Pancreas (tissue), 10 donors: ENCODE data around the gene MB21D2. TPM values are rescaled to one million over a fixed set of nuclear protein-coding genes. Genes with fewer than 3 reads are reported as not detected.
A peak's percentile ranks its signal among the peaks of the same experiment; 100 is the strongest.

Source experiments
- ATAC-seq, 4 donors: fragments of 200-7000 bp; cut with Tn5 transposase; one replicate each; pipeline versions ENCODE4 v1.8.0 to v1.9.1; 2020; ENCODE audit warnings: mild to moderate bottlenecking in 4 of 4, moderate library complexity in 4 of 4
- DNase-seq, 6 donors: peaks; one replicate each; pipeline ENCODE4 v3.0.0-alpha.2; 2020
- FAIRE-seq: peaks from 2 replicates; lab custom pipeline; 2012; peaks lifted over from hg19 to GRCh38; lab: Jason Lieb, UNC
- H3K27ac ChIP-seq, 4 donors: fragments of 200-600 bp; sonication (generic); 1 replicate in 3 of 4; 2 replicates in 1 of 4; pipeline versions ENCODE4 v1.5.0 to v1.8.0; 2020
- H3K27me3 ChIP-seq, 4 donors: fragments of 200-600 bp; one replicate each; pipeline ENCODE4 v1.8.0; 2021
- H3K36me3 ChIP-seq, 3 donors: fragments of 200-600 bp; sonication (generic) in 1 of 3; one replicate each; pipeline versions ENCODE4 v1.5.0 to v1.8.0; 2020 to 2021
- H3K4me1 ChIP-seq, 3 donors: fragments of 200-600 bp; one replicate each; pipeline ENCODE4 v1.8.0; 2021
- H3K4me3 ChIP-seq, 4 donors: fragments of 200-600 bp; sonication (generic) in 2 of 4; one replicate each; pipeline versions ENCODE4 v1.5.0 to v1.8.0; 2020 to 2021
- H3K9me3 ChIP-seq, 4 donors: fragments of 200-600 bp; one replicate each; pipeline ENCODE4 v1.8.0; 2021
- CTCF ChIP-seq, 4 donors: fragments of 200-600 bp; sonication (generic) in 3 of 4; IDR thresholded peaks; one replicate each; pipeline versions ENCODE4 v1.5.0 to v1.8.0; 2021; ENCODE audit warnings: antibody characterized with exemption in 4 of 4
- WGBS, 2 donors: extraction: QIAGEN DNeasy Blood & Tissue Kit; methylation state at CpG; one replicate each; pipeline ENCODE4 v1.1.7; 2013; 5-methylcytosine and 5-hydroxymethylcytosine counted together
- intact Hi-C, 3 donors: fragments of 100-400 bp; cut with DNase I; formaldehyde crosslinking; loops; one replicate each; pipeline versions ENCODE4 v1.11.1 to v1.14.2; 2022
- polyA plus RNA-seq, 2 donors: library from polyadenylated mRNA; stranded (reverse); fragments of 200-250 nt; gene quantifications; one replicate each; pipeline ENCODE4 v1.2.3, GENCODE V29; 2013
- total RNA-seq, 6 donors: library from RNA; stranded (reverse); fragmentation: NEBNext Ultra II Directional in 4 of 6; extraction: Animal tissue kit (Norgen Biotek cat#: 25700) in 4 of 6; gene quantifications; one replicate each; pipeline versions ENCODE4 v1.2.1 to v1.2.4, GENCODE V29; 2021 to 2023
- donor health status: healthy with polysubstance abuse.
- donor health status: DM: no; HTN: no; CAD: no; lungs with moderate emphysema.
- donor health status: DM: no; HTN: no; CAD: no.
- donor health status: control.
- donor health status: control.
- donor health status: Bipolar disorder and iron deficiency.
- donor health status: DM: yes; HTN: yes; CAD: no.
- donor health status: DM: no; HTN: no; CAD: no.
- donor health status: DM: no; HTN: no; CAD: no.
- donor health status: DM: yes; HTN: yes; CAD: no.

MB21D2 gene
- total and polyA plus RNA-seq, 8 donors, result 0.37 to 2.3 (median 0.94) TPM

GRCh38 chr3:192816351-192816750 is 101.3 kb downstream of the MB21D2 start:
- Histone ChIP-seq H3K36me3 (no peaks in the 10 kb centered on the region), H3K4me1 (no peaks in the 10 kb centered on the region), H3K27me3 (no peaks in the 10 kb centered on the region), H3K9me3 (no peaks in the 10 kb centered on the region), H3K27ac (no peak overlapping the region), H3K4me3 (no peak overlapping the region)
- TF ChIP-seq CTCF (IDR thresholded peaks at IDR 0.05), result peak; percentile 28 to 70 (median 60)
- peak in 1 of 6 donors; percentile 23 for DNase-seq
- intact Hi-C loops, result loop anchor here (5.0 to 10.0 kb wide), 3 partner anchors 218 to 758 kb away; no protein-coding TSS in a partner anchor
- 67 to 71% methylated on average over 4 of the region's 4 CpGs for WGBS, 2 donors
- ATAC-seq, result peak; percentile 60 to 80 (median 73)
- peak; percentile 51 for FAIRE-seq

- intact Hi-C loops, result loop anchor here (2.0 to 10.0 kb wide), 3 partner anchors 222 to 762 kb away; no protein-coding TSS in a partner anchor
- Histone ChIP-seq H3K9me3 (no peaks in the 10 kb centered on the region), H3K27ac (no peak overlapping the region), H3K4me3 (no peak overlapping the region), H3K27me3 (no peaks in the 10 kb centered on the region), H3K4me1 (no peaks in the 10 kb centered on the region), H3K36me3 (no peaks in the 10 kb centered on the region)
- FAIRE-seq, result peak; percentile 5
- ATAC-seq, result peak in 3 of 4 donors; percentile 77 to 84 (median 82)
- WGBS, 2 donors, result 14% methylated on average over 4 of the region's 4 CpGs
- DNase-seq, result peak in 1 of 6 donors; percentile 34
- peak in 3 of 4 donors; percentile 27 to 39 (median 36) for TF ChIP-seq CTCF (IDR thresholded peaks at IDR 0.05)
These were observed 104.8 kb downstream of the MB21D2 start for GRCh38 chr3:192812743-192813383.

- Histone ChIP-seq H3K4me3 (no peak overlapping the region), H3K27me3 (no peaks in the 10 kb centered on the region), H3K4me1 (no peaks in the 10 kb centered on the region), H3K36me3 (no peaks in the 10 kb centered on the region), H3K9me3 (no peaks in the 10 kb centered on the region), H3K27ac (no peak overlapping the region)
- 74 to 75% methylated on average over 6 of the region's 6 CpGs for WGBS, 2 donors
- intact Hi-C loops, result loop anchor here in 1 of 3 donors (10.0 kb wide), 1 partner anchor 341 kb away; no protein-coding TSS in a partner anchor
- no peak for ATAC-seq
- DNase-seq, result no peak
- no peak for FAIRE-seq
- no peak for TF ChIP-seq CTCF (IDR thresholded peaks at IDR 0.05)
These were observed 111.9 kb downstream of the MB21D2 start for GRCh38 chr3:192805711-192806110.

- no peak for TF ChIP-seq CTCF (IDR thresholded peaks at IDR 0.05)
- Histone ChIP-seq H3K36me3 (no peaks in the 10 kb centered on the region), H3K27ac (no peak overlapping the region), H3K4me1 (no peaks in the 10 kb centered on the region), H3K4me3 (no peak overlapping the region), H3K9me3 (no peaks in the 10 kb centered on the region), H3K27me3 (no peaks in the 10 kb centered on the region)
- ATAC-seq (no peak), FAIRE-seq (no peak), DNase-seq (no peak)
- intact Hi-C loops, result loop anchor here in 2 of 3 donors (5.0 to 10.0 kb wide), 2 partner anchors 237 to 340 kb away; no protein-coding TSS in a partner anchor
- 79 to 80% methylated on average over 2 of the region's 2 CpGs for WGBS, 2 donors
These were observed 113.2 kb downstream of the MB21D2 start for GRCh38 chr3:192804502-192804901.
